SK-N-SH (cell line): ENCODE measurements around the gene DLG2. TPM values are rescaled to one million over a fixed set of nuclear protein-coding genes. Genes with fewer than 3 reads are reported as not detected.

Experiments used
- CTCF ChIA-PET: fragments of 300-600, 350-600 bp; formaldehyde crosslinking; extraction: SDS; loops from one replicate; lab custom pipeline; 2021; lab: Yijun Ruan, JAX
- POLR2A ChIA-PET: fragments of 350-600 bp; sonication (Branson Sonifier 250); formaldehyde crosslinking; extraction: SDS; loops from one replicate; lab custom pipeline; 2020; ENCODE audit warnings: antibody characterized with exemption, inconsistent platforms; lab: Yijun Ruan, JAX
- DNase-seq: peaks from one replicate; pipeline ENCODE4 v3.0.0; 2012
- H2AFZ ChIP-seq: fragments of 200-600 bp; sonication (generic); 2 replicates; pipeline ENCODE4 v1.8.1; 2016; ENCODE audit warnings: antibody characterized with exemption, mild to moderate bottlenecking, low read depth
- H3F3A ChIP-seq: fragments of 200-600 bp; sonication (generic); replicated peaks from 2 replicates; pipeline ENCODE3; 2016; ENCODE audit warnings: antibody characterized with exemption, mild to moderate bottlenecking; ENCODE audit not compliant: insufficient read depth
- H3K27ac ChIP-seq, 2 experiments: fragments of 200-500 bp in 1 of 2; fragments of 200-600 bp in 1 of 2; sonication (Bioruptor generic) in 1 of 2; sonication (generic), shearing (Covaris generic) in 1 of 2; 2 replicates each; pipeline versions ENCODE4 v1.5.1 to v1.6.1; 2014 to 2016; ENCODE audit warnings: low read depth in 2 of 2, inconsistent platforms in 1 of 2, low read length in 1 of 2, mild to moderate bottlenecking in 1 of 2, mixed read lengths in 1 of 2
- H3K27me3 ChIP-seq: fragments of 200-600 bp; sonication (generic), shearing (Covaris generic); 2 replicates; pipeline ENCODE4 v1.6.1; 2016; ENCODE audit warnings: mixed run types; ENCODE audit not compliant: insufficient read depth
- H3K36me3 ChIP-seq, 2 experiments: fragments of 200-500 bp in 1 of 2; fragments of 200-600 bp in 1 of 2; sonication (Bioruptor generic) in 1 of 2; sonication (generic) in 1 of 2; replicated peaks in 1 of 2; 2 replicates each; pipeline versions ENCODE3 to v1.5.1; 2014 to 2016; ENCODE audit warnings: low read length in 1 of 2, mild to moderate bottlenecking in 1 of 2; ENCODE audit not compliant: insufficient read depth in 2 of 2, control insufficient read depth in 1 of 2
- H3K4me1 ChIP-seq, 2 experiments: fragments of 200-500 bp in 1 of 2; fragments of 200-600 bp in 1 of 2; sonication (Bioruptor generic) in 1 of 2; sonication (generic), shearing (Covaris generic) in 1 of 2; 2 replicates each; pipeline versions ENCODE4 v1.5.1 to v1.6.1; 2014 to 2016; ENCODE audit warnings: low read depth in 1 of 2, low read length in 1 of 2, mixed run types in 1 of 2; ENCODE audit not compliant: insufficient read depth in 2 of 2, control insufficient read depth in 1 of 2
- H3K4me2 ChIP-seq: fragments of 200-600 bp; sonication (generic), shearing (Covaris generic); 2 replicates; pipeline ENCODE4 v1.6.1; 2017; ENCODE audit warnings: mixed run types
- H3K4me3 ChIP-seq, 2 experiments: fragments of 200-500 bp in 1 of 2; fragments of 200-600 bp in 1 of 2; sonication (Bioruptor generic) in 1 of 2; sonication (generic), shearing (Covaris generic) in 1 of 2; 2 replicates each; pipeline versions ENCODE4 v1.5.1 to v1.8.1; 2014 to 2016; ENCODE audit warnings: low read depth in 2 of 2, inconsistent platforms in 1 of 2, low read length in 1 of 2, mild to moderate bottlenecking in 1 of 2, mixed read lengths in 1 of 2, moderate library complexity in 1 of 2
- H3K79me2 ChIP-seq: fragments of 200-600 bp; sonication (generic); 2 replicates; pipeline ENCODE4 v1.8.1; 2017; ENCODE audit warnings: mild to moderate bottlenecking; ENCODE audit not compliant: insufficient read depth
- H3K9ac ChIP-seq: fragments of 200-600 bp; sonication (generic); 2 replicates; pipeline ENCODE4 v1.6.1; 2017; ENCODE audit warnings: mixed run types
- H3K9me2 ChIP-seq: fragments of 200-600 bp; sonication (generic); 2 replicates; pipeline ENCODE4 v1.6.1; 2017; ENCODE audit warnings: mixed run types
- H3K9me3 ChIP-seq: fragments of 200-600 bp; sonication (generic); 2 replicates; pipeline ENCODE4 v1.6.1; 2017; ENCODE audit warnings: mixed run types, mild to moderate bottlenecking, moderate library complexity
- H4K20me1 ChIP-seq: fragments of 200-600 bp; sonication (generic); 2 replicates; pipeline ENCODE4 v1.6.1; 2017; ENCODE audit warnings: mild to moderate bottlenecking, mixed run types; ENCODE audit not compliant: insufficient read depth
- CHD2 ChIP-seq: fragments of 150-350 bp; IDR thresholded peaks from 2 replicates; pipeline ENCODE4 v1.6.1; 2018; ENCODE audit warnings: low read length; ENCODE audit not compliant: partially characterized antibody
- EP300 ChIP-seq, 2 experiments: IDR thresholded peaks; 2 replicates each; pipeline versions ENCODE4 v1.4.0 to v1.6.1; 2012; ENCODE audit warnings: borderline replicate concordance in 1 of 2, low read depth in 1 of 2, low read length in 1 of 2
- EZH2phosphoT487 ChIP-seq: fragments of 200-600 bp; sonication (generic); IDR thresholded peaks from 2 replicates; pipeline ENCODE4 v1.6.1; 2017; ENCODE audit warnings: low read depth, mixed run types, mild to moderate bottlenecking, antibody characterized with exemption, moderate library complexity, borderline replicate concordance
- FOSL2 ChIP-seq: IDR thresholded peaks from 2 replicates; pipeline ENCODE4 v1.4.0; 2012; ENCODE audit warnings: low read depth, mild to moderate bottlenecking, moderate library complexity, borderline replicate concordance
- IRF3 ChIP-seq: fragments of 150-350 bp; IDR thresholded peaks from 2 replicates; pipeline ENCODE4 v1.6.1; 2016; ENCODE audit warnings: mild to moderate bottlenecking, low read depth, low read length
- JUND ChIP-seq: IDR thresholded peaks from 2 replicates; pipeline ENCODE4 v1.4.0; 2012
- MEF2A ChIP-seq: IDR thresholded peaks from 2 replicates; pipeline ENCODE4 v1.4.0; 2012; ENCODE audit warnings: low read depth, borderline replicate concordance
- MXI1 ChIP-seq: IDR thresholded peaks from 2 replicates; pipeline ENCODE4 v1.6.1; 2012; ENCODE audit warnings: mild to moderate bottlenecking, low read depth, low read length, improper control_type of control experiment
- NFIC ChIP-seq: IDR thresholded peaks from 2 replicates; pipeline ENCODE4 v1.4.0; 2012; ENCODE audit warnings: borderline replicate concordance
- PBX3 ChIP-seq: IDR thresholded peaks from 2 replicates; pipeline ENCODE4; 2012
- RAD21 ChIP-seq: IDR thresholded peaks from 2 replicates; pipeline ENCODE4 v1.6.1; 2012; ENCODE audit warnings: mild to moderate bottlenecking, low read length
- RXRA ChIP-seq: IDR thresholded peaks from 2 replicates; pipeline ENCODE4 v1.4.0; 2012; ENCODE audit warnings: low read depth, mild to moderate bottlenecking, borderline replicate concordance
- SIN3A ChIP-seq: IDR thresholded peaks from 2 replicates; pipeline ENCODE4 v1.6.1; 2012; ENCODE audit warnings: low read depth, mild to moderate bottlenecking, low read length, moderate library complexity, borderline replicate concordance
- TEAD4 ChIP-seq: IDR thresholded peaks from 2 replicates; pipeline ENCODE4 v1.4.0; 2012; ENCODE audit warnings: mild to moderate bottlenecking, borderline replicate concordance; ENCODE audit not compliant: insufficient read depth
- USF1 ChIP-seq: IDR thresholded peaks from 2 replicates; pipeline ENCODE4 v1.4.0; 2012; ENCODE audit warnings: low read depth, borderline replicate concordance
- USF2 ChIP-seq: fragments of 150-350 bp; IDR thresholded peaks from 2 replicates; pipeline ENCODE4 v1.6.1; 2017; ENCODE audit warnings: antibody characterized with exemption, low read length, low read depth, borderline replicate concordance
- WGBS: methylation state at CpG from one replicate; pipeline ENCODE4 v1.1.6; 2017; ENCODE audit warnings: low lambda C conversion rate; 5-methylcytosine and 5-hydroxymethylcytosine counted together
- polyA plus RNA-seq, 3 experiments: library from polyadenylated mRNA; depleted of rRNA; stranded (reverse); fragments of >200 nt; gene quantifications; 2 replicates each; pipeline ENCODE4 v1.2.3, GENCODE V29; 2012

The DLG2 gene
- polyA plus RNA-seq, 1 of the 3 experiments (the other 2 are of a cell fraction): 0.21 TPM

- no peaks in the 10 kb centered on the region for H3K36me3 ChIP-seq
- H2AFZ ChIP-seq: no peak overlapping the region
- H3F3A ChIP-seq: no peaks in the 10 kb centered on the region
- H3K9me2 ChIP-seq: no peaks in the 10 kb centered on the region
- no peak for TF ChIP-seq PBX3
- TF ChIP-seq NFIC: no peak
- no peak for TF ChIP-seq TEAD4
- H3K9me3 ChIP-seq: no peaks in the 10 kb centered on the region
- H3K27me3 ChIP-seq: no peaks in the 10 kb centered on the region
- ChIA-PET CTCF (no interaction called here), POLR2A (no interaction called here)
- WGBS: 11% methylated on average over 3 of the region's 3 CpGs
- no peak overlapping the region for H3K9ac ChIP-seq
- no peak overlapping the region for H3K4me2 ChIP-seq
- no peaks in the 10 kb centered on the region for H3K79me2 ChIP-seq
- H3K4me1 ChIP-seq: no peaks in the 10 kb centered on the region
- DNase-seq: no peak
- no peak overlapping the region for H3K27ac ChIP-seq
- H3K4me3 ChIP-seq: no peak overlapping the region
- no peaks in the 10 kb centered on the region for H4K20me1 ChIP-seq
Measured at GRCh38 chr11:85534806-85535205, 92.3 kb downstream of the DLG2 start.

GRCh38 chr11:85531191-85531897, 95.8 kb downstream of the DLG2 start:
- Histone ChIP-seq H3K4me1 (no peaks in the 10 kb centered on the region), H3K9me2 (no peaks in the 10 kb centered on the region), H3K27me3 (no peaks in the 10 kb centered on the region)
- no peak for DNase-seq
- 5% methylated on average over 5 of the region's 5 CpGs for WGBS
- TF ChIP-seq EZH2phosphoT487 (no peak), EP300 (IDR thresholded peaks at IDR 0.05; ENCODE audit: borderline replicate concordance in 1 of 2, low read depth in 1 of 2, low read length in 1 of 2) (no peak)
- TF ChIP-seq, all 33 proteins: peak for 0
- Histone ChIP-seq H3K27ac (no peak overlapping the region), H3K9ac (no peak overlapping the region), H3K4me3 (no peak overlapping the region), H2AFZ (no peak overlapping the region), H3K9me3 (no peaks in the 10 kb centered on the region), H3K4me2 (no peak overlapping the region), H4K20me1 (no peaks in the 10 kb centered on the region), H3F3A (no peaks in the 10 kb centered on the region), H3K36me3 (no peaks in the 10 kb centered on the region), H3K79me2 (no peaks in the 10 kb centered on the region)
- CTCF ChIA-PET: no interaction called here
- POLR2A ChIA-PET: no interaction called here

- Histone ChIP-seq H3F3A (no peaks in the 10 kb centered on the region), H3K79me2 (no peaks in the 10 kb centered on the region), H3K4me3 (no peak overlapping the region), H3K9me2 (no peaks in the 10 kb centered on the region), H3K4me1 (no peaks in the 10 kb centered on the region), H3K36me3 (no peaks in the 10 kb centered on the region), H4K20me1 (no peaks in the 10 kb centered on the region), H3K27me3 (no peaks in the 10 kb centered on the region), H2AFZ (no peak overlapping the region), H3K9me3 (no peaks in the 10 kb centered on the region), H3K27ac (no peak overlapping the region), H3K4me2 (no peak overlapping the region), H3K9ac (no peak overlapping the region)
- CTCF ChIA-PET: no interaction called here
- DNase-seq: no peak
- POLR2A ChIA-PET: no interaction called here
- WGBS: 2% methylated on average over 1 of the region's 1 CpG
- no peak for TF ChIP-seq RAD21
- TF ChIP-seq RXRA: no peak
- TF ChIP-seq JUND: no peak
- TF ChIP-seq USF2: no peak
- TF ChIP-seq CHD2: no peak
- no peak for TF ChIP-seq MXI1
- TF ChIP-seq TEAD4: no peak
- TF ChIP-seq NFIC: no peak
- TF ChIP-seq MEF2A: no peak
- TF ChIP-seq PBX3: no peak
- no peak for TF ChIP-seq IRF3
- TF ChIP-seq FOSL2: no peak
- no peak for TF ChIP-seq USF1
- no peak for TF ChIP-seq SIN3A
Measured at GRCh38 chr11:85530634-85531033, 96.5 kb downstream of the DLG2 start.
